NT2/D1 (cell line): ENCODE results near the gene CEP104.

Experiments
- SUZ12 ChIP-seq: IDR thresholded peaks from 2 replicates; pipeline ENCODE4 v1.6.1; 2011; ENCODE audit not compliant: insufficient read length, insufficient read depth; ENCODE audit errors: extremely low read depth
- YY1 ChIP-seq: IDR thresholded peaks from 2 replicates; pipeline ENCODE4 v1.6.1; 2011; ENCODE audit not compliant: insufficient read length, insufficient read depth
- ZNF274 ChIP-seq: IDR thresholded peaks from 2 replicates; pipeline ENCODE4 v1.6.1; 2011; ENCODE audit warnings: mild to moderate bottlenecking, low read depth, low read length

GRCh38 chr1:3777078-3777547 lies 79.9 kb downstream of the CEP104 start:
- TF ChIP-seq SUZ12: no peak
- TF ChIP-seq ZNF274: no peak
- no peak for TF ChIP-seq YY1
